Stimulated activated CD4-positive, alpha-beta T cell treated with anti-CD3 and anti-CD28 coated beads, Interleukin-2, amount 100 ng/mL, for 24 hours (primary cell): Measurements from ENCODE around the gene SYNGR2.
A peak's percentile ranks its signal among the peaks of the same experiment; 100 is the strongest.
"Not testable (repeated sequence)": the region's sequence is repeated elsewhere in the genome, so short reads cannot be mapped to it uniquely, and the experiment has no call there.

ENCODE experiments used
- DNase-seq, 2 donors: peaks; one replicate each; pipeline ENCODE4 v3.0.0-alpha.2; 2020

The SYNGR2 gene

DNA sequence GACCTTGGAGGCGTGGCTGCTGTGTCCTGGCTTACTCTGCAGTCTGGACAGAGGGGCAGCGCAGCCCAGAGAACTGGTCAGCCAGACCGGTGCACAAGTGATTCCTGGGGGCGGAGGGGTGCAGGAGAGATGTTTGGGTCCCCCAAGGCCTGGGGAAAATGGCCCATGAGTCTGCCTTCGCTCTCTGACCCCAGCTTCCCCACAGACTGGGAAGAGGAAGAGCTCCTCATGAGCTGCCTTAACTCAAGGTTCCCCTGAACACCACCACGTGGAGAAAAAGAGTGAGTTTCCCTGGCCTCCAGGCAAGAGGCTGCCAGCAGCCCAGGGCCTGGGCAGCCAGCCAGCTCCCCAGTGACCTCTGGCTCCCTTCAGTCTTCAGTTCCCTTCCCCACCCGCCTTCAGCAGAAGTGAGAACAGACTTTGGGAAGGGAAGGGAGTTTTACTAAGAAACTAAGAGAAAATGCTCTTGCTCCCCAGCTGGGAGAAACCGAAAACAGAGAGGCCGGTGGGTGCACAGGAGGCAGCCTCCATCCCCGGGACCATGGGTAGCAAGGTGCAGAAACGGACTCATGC, 24.1 kb upstream of the SYNGR2 start:
- no peak for DNase-seq

DNA sequence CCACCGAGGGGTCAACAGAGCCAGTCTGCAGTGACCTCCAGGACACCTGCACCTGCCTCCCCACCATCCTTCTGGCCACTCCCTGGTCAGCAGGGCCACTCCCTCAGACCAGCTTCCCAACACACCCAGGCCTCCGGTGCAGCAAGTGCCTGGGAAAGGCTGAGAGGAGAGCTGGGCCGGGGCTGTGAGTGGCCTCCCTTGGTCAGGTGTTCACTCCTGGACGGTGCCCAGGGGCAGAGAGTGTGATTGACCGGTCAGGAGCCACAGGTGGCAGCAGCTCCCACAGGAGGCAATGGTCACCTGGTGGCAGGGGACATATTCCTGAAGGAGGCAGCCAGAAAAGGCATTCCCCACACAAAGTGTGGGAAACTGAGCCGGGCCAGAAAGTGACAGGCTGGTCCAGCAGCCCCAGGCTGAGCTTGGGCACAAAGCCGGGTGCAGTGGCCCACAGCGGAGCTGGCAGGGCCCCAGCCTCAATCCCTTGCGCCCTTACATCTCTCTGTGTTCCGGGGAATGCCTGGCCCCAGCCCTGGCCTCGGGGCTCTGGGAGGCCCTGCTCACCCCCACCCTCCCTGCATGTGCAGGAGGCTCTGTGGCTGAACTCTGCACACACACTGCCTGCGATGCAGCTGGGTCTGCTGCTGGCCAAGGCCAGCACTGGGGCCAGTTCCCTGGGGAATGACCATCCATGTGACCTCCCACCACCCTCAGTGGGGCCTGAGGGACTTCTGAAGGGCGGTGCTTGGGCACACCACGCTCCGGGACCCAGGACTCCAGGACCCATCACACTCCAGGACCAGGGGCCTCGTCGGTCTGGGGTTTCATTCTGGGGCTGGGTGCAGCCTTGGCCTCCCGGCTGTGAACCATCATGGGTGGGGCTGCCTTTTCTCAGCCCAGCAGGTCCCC, 23.4 kb upstream of the SYNGR2 start:
- DNase-seq: no peak

DNA sequence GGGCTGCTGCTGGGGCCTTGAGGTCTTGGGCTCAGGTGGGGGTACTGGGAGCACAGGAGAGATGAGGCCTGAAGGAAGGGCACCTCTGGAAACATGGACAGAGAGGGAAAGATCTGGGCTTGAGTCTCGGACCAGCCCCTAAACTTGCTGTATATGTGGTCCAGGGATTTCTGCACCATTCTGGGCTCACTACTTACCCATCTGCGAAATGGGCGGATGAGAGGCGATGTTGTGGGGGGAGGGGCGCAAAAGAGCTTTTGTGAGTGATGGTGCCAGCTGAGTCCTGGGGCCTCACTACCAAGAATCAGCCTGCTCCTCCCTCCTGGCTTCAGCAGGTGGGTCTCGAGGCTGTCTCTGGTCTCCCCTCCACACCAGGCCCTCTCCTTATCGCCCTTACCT, 21.9 kb upstream of the SYNGR2 start:
- DNase-seq: no peak

DNA sequence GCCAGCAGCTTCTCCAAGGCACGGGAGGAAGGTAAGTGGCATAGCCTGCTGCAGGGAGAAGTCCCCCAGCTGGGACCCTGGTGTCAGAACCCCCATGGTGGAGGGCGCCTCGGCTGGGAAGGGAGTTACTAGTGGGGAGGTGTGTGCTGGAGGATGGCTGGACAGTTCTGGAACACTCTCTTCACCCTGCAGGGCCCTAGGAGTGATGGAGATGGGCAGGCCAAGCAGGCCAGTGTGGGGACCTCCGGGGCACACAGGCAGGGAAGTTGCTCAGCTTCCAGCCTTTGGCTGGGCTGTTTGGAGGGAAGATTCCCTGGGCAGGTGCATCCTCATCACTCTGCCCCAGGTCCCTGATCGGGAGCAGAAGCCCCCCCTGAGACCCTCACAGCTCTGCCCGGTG, 21.5 kb upstream of the SYNGR2 start:
- DNase-seq: no peak

DNA sequence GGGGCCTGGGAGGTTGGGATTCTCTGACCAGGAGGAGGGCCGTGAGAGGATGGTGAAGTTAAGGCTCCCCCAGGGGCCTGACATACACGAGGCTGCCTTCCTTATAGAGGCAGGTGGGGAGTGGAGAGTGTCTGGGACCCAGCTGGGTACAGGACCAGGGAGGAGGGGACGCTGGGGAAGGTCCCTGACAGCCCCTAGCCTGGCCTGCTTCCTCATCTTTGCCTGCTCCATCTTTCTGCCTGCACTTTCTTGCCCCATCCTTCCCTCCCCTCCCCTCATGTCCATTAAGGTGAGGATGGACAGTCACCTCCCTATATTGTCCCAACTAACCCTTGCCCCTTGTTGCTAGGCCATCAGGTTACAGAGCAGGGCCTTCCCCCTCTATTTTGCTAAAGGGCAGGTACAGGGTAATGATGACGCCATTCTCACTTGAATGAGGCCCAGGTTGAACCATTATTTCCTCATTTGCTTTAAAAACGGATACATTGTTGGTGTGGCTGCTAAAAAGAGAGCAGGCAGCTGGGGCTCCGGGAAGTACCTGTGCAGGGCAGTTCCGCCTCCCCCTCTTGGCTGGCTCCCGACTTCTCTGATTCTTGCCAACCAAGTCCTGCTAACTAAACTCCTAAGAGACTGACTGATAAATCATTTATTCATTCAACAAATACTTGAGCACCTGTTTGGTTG, 20.9 kb upstream of the SYNGR2 start:
- no peak for DNase-seq

DNA sequence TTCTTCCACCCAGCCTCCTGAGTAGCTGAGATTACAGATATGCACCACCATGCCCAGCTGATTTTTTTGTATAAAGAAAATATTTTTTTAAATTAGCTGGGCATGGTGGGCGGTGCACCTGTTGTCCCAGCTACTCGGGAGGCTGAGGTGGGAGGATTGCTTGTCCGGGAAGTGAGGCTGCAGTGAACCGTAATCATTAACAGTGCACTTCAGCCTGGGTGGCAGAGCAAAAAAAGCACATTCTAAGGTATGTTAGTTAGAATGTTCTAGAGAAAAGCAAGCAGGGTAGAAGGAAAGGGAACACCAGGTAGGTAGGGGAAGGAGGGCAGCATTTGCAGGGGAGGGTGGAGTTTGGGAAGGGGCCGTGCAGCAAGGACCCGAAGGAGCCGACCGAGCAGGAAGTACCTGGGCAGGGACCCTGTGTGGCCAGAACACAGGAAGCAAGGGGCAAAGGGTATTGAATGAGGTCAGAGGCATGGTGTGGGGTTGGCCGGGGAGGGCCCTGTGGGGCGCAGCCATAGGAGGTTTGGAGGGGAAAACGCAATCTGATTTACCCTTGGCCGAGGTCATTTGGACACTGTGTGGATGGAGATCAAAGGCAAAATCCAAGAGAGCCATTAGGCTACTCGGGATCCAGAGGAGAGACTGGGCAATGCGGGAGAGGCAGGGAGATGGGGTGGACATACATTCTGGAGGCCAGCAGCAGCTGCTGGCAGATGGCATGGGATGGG, 19.9 kb upstream of the SYNGR2 start:
- DNase-seq: no peak

DNA sequence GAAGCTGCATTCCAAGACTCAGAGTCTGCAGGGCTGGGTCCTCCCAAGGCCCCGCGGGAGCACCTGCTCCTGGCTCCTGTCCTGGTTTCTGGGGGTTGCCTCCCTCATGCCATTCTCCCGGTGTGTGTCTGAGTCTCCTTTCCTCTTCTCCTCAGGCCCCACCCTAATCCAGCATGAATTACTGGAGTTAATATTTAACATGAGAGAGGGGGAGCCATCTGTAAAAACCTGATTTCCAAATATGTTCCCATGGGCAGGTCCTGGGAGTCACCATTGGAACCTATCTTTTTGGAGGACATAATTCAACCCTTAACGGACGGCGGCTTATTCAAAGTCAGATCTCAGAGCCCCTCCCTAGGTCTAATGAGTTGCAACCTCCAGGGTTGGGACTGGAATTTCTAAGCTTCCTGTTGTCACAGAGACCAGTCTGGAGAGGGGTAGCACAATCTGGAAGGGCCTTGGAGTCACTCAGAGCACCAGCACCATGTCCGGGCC, 16.8 kb upstream of the SYNGR2 start:
- no peak for DNase-seq

GRCh38 chr17:78154903-78155811, 13.2 kb upstream of the SYNGR2 start:
- no peak for DNase-seq

DNA sequence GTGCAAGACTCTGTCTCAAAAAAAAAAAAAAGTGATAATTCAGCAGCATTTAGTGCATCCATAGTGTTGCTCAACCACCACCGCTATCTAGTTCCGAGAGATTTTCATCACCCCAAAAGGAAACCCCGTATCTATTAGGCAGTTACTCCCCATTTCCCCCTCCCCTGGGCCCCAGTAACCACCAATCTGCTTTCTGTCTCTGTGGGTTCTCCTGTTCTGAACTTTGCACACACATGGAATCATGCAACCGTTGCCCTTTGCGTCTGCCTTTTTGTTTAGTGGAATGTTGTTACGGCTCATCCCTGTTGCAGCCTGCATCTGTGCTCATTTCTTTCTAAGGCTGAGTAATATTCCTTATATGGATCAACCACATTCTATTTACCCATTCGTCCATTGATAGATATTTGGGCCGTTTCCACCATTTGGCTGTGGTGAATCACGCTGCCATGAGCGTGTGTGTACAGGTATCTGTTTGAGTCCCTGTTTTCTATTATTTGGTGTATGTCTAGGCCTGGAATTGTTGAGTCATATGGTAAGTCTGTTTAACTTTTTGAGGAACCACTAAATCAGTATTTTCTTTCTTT, 8.7 kb upstream of the SYNGR2 start:
- DNase-seq: no peak

DNA sequence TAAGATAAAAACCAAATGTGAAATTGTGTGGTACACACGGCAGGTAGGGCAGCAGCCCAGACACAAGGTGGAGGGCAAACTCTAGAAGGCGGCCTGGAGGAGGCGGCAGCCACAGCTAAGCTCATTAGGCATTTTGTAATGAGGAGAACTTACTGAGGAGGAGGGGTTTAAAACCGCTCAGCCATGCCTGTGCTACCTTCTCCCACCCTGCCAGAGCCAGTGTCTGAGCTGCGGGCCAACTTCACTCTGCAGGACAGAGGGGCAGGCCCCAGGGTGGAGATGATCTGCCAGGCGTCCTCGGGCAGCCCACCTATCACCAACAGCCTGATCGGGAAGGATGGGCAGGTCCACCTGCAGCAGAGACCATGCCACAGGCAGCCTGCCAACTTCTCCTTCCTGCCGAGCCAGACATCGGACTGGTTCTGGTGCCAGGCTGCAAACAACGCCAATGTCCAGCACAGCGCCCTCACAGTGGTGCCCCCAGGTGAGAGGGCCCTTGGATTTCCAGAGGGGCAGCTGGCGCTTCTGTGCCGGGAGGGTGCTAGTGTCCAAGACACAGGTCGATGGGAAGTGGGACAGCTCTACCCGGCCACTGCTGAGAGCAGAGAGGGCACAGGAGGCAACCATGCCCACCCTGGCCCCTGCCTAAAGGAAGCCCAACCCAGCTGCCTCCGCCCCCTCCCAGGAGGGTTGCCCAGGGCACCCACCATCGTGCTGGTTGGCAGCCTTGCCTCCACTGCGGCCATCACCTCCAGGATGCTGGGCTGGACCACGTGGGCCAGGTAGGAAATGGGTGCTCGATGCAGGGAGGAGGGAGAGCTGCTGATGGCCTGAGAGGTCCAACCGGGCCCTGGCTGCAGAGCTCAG, 4.3 kb upstream of the SYNGR2 start:
- DNase-seq: no peak

DNA sequence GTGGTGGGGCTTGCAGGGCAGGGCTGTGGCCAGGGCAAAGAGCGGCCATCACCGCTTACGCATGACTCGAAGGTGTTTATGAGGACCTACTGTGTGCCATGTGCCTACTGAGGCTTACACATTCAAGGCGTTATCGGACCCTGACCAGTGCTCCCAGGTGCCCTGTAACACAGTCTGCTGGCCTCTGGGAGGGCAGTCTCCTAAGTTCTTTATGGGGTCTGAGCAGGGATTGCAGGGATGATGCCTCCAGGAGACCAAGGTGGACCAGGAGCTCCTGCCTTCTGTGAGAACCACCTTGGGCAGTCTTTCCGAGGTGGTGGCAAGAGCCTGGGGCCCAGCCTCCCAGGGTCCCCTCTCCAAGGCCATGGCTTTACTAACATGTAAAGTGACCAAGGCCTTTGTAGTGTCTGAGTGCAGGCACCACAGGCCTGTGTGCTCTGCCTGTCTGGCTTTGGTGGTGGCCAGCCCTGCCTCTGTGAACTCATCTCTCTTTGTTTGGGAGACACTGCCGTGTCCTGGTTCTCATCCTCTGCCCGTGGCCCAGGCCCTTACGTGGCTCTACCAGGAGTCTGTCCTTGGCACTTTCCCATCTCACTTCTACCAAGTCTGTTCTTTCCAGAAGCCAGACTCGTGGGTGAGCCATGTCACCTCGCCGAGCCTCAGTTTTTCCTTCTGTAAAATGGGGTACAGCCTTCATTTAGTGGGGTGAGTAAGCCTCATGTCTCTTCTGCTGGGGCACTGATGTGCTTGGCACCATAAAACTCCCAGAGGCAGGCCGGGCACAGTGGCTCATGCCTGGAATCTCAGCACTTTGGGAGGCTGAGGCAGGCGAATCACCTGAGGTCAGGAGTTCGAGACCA, 3.4 kb upstream of the SYNGR2 start:
- no peak for DNase-seq

- DNase-seq: no peak
Measured at GRCh38 chr17:78166416-78166815, 2.0 kb upstream of the SYNGR2 start.

- peak; percentile 61 to 74 for DNase-seq
Measured at GRCh38 chr17:78168903-78169793, 767 bp downstream of the SYNGR2 start.

- no peak for DNase-seq
Measured at GRCh38 chr17:78170692-78171590, 2.6 kb downstream of the SYNGR2 start.

- DNase-seq: not testable (repeated sequence)
Measured at GRCh38 chr17:78171591-78172248, 3.3 kb downstream of the SYNGR2 start.

GRCh38 chr17:78172249-78173051, 4.1 kb downstream of the SYNGR2 start:
- no peak for DNase-seq
